Upper lobe of left lung (tissue), 6 donors: ENCODE measurements around the gene MYPOP. TPM values are rescaled to one million over a fixed set of nuclear protein-coding genes. Genes with fewer than 3 reads are reported as not detected.

Experiments
- ATAC-seq, 2 donors: fragments of 200-7000 bp; cut with Tn5 transposase; one replicate each; pipeline ENCODE4 v1.9.1; 2022; ENCODE audit warnings: mild to moderate bottlenecking in 2 of 2, moderate library complexity in 2 of 2; ENCODE audit not compliant: low FRiP score in 2 of 2
- DNase-seq, 2 donors: peaks; one replicate each; pipeline ENCODE4 v3.0.0-alpha.2; 2019 to 2020
- H3K27ac ChIP-seq, 4 donors: fragments of 200-600 bp; sonication (generic); one replicate each; pipeline ENCODE4 v1.5.1; 2016 to 2019
- H3K27me3 ChIP-seq, 4 donors: fragments of 200-600 bp; sonication (generic); one replicate each; pipeline ENCODE4 v1.5.1; 2017 to 2019
- H3K36me3 ChIP-seq, 4 donors: fragments of 200-600 bp; sonication (generic); one replicate each; pipeline ENCODE4 v1.5.1; 2016 to 2019
- H3K4me1 ChIP-seq, 4 donors: fragments of 200-600 bp; sonication (generic); one replicate each; pipeline ENCODE4 v1.5.1; 2018 to 2019
- H3K4me3 ChIP-seq, 4 donors: fragments of 200-600 bp; sonication (generic); one replicate each; pipeline ENCODE4 v1.5.1; 2017 to 2019; ENCODE audit warnings: mild to moderate bottlenecking in 2 of 4, moderate library complexity in 1 of 4
- H3K9me3 ChIP-seq, 4 donors: fragments of 200-600 bp; sonication (generic); one replicate each; pipeline ENCODE4 v1.5.1; 2018 to 2019
- EP300 ChIP-seq, 4 donors: sonication (generic); formaldehyde crosslinking; IDR thresholded peaks; one replicate each; pipeline ENCODE4 v1.5.1; 2017; ENCODE audit warnings: antibody characterized with exemption in 4 of 4, control low read depth in 2 of 4
- POLR2A ChIP-seq, 4 donors: fragments of 450-650 bp; IDR thresholded peaks; one replicate each; pipeline ENCODE4 v1.5.1; 2016 to 2017; ENCODE audit warnings: antibody characterized with exemption in 4 of 4, mild to moderate bottlenecking in 2 of 4
- POLR2AphosphoS5 ChIP-seq, 2 donors: sonication (generic); formaldehyde crosslinking; IDR thresholded peaks; one replicate each; pipeline ENCODE4 v1.5.1; 2017; ENCODE audit warnings: antibody characterized with exemption in 2 of 2
- WGBS, 2 donors: methylation state at CpG; one replicate each; pipeline ENCODE4 v1.1.5; 2017 to 2018; 5-methylcytosine and 5-hydroxymethylcytosine counted together
- total RNA-seq, 6 donors: library from RNA; depleted of rRNA in 4 of 6; stranded (reverse); fragments of >200 nt in 4 of 6; gene quantifications; one replicate each; pipeline versions ENCODE4 v1.1.0 to v1.2.1, GENCODE V29; 2016 to 2021
- TF ChIP-seq, protein P1 (sequence below), 6 experiments: fragments of 450-650 bp in 4 of 6; fragments of 200-600 bp in 2 of 6; sonication (generic) in 2 of 6; IDR thresholded peaks; one replicate each; pipeline ENCODE4 v1.5.1; 2016 to 2019; ENCODE audit warnings: antibody characterized with exemption in 6 of 6
- donor health status: DM: no; HTN: no; CAD: no; lungs with moderate emphysema.
- donor health status: DM: no; HTN: yes; CAD: no; lungs with severe emphysema.

The MYPOP gene
- total RNA-seq, 6 donors from 2014 or later, result 2.3 to 13.6 (median 9.2) TPM

DNA sequence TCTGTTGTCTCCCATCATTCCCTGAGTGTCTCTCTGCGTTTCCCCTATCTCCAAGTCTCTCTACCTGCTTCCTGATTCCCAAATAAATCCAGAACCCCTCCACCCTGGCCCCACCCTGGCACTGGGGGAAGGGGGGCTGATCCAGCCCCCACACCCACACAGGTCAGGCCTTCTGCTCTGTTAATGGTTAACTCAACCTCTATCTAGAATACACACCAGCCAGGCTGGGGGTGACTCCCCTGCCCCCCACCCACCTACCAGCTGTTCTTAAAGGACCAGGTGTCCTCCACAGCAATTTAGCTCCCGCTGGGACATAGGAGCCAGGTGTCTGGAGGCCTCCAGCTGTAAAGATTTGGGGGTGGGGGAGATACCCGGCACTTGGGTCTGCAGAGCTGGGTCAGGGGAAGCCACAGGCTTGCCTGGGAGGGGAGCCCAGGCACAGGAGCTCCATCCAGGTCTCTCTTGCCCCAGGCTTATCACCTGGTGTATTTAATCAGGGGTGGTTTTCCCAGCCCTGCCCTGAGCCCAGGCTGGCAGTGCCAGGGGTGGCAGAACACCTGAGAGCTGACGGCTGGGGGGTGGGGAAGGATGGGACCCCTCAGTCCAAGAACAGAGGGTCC lies 20.4 kb downstream of the MYPOP start:
- Histone ChIP-seq H3K27me3 (no peaks in the 10 kb centered on the region), H3K4me3 (peak overlapping the region in 2 of 4 donors; percentile 14 to 33), H3K4me1 (peaks cover 31 to 51% (median 43%) of the 10 kb centered on the region in 4 donors), H3K27ac (peak overlapping the region in 3 of 4 donors; percentile 48 to 54 (median 48)), H3K36me3 (peaks cover 0 to 12% (median 4%) of the 10 kb centered on the region in 4 donors), H3K9me3 (no peaks in the 10 kb centered on the region)
- WGBS, 2 donors, result 62 to 74% methylated on average over 3 of the region's 4 CpGs
- DNase-seq (no peak), ATAC-seq (no peak)
- TF ChIP-seq POLR2AphosphoS5 (IDR thresholded peaks at IDR 0.05) (no peak), EP300 (IDR thresholded peaks at IDR 0.05) (no peak), POLR2A (IDR thresholded peaks at IDR 0.05) (no peak)
- TF ChIP-seq, protein P1, sequence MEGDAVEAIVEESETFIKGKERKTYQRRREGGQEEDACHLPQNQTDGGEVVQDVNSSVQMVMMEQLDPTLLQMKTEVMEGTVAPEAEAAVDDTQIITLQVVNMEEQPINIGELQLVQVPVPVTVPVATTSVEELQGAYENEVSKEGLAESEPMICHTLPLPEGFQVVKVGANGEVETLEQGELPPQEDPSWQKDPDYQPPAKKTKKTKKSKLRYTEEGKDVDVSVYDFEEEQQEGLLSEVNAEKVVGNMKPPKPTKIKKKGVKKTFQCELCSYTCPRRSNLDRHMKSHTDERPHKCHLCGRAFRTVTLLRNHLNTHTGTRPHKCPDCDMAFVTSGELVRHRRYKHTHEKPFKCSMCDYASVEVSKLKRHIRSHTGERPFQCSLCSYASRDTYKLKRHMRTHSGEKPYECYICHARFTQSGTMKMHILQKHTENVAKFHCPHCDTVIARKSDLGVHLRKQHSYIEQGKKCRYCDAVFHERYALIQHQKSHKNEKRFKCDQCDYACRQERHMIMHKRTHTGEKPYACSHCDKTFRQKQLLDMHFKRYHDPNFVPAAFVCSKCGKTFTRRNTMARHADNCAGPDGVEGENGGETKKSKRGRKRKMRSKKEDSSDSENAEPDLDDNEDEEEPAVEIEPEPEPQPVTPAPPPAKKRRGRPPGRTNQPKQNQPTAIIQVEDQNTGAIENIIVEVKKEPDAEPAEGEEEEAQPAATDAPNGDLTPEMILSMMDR (IDR thresholded peaks at IDR 0.05), result no peak

DNA sequence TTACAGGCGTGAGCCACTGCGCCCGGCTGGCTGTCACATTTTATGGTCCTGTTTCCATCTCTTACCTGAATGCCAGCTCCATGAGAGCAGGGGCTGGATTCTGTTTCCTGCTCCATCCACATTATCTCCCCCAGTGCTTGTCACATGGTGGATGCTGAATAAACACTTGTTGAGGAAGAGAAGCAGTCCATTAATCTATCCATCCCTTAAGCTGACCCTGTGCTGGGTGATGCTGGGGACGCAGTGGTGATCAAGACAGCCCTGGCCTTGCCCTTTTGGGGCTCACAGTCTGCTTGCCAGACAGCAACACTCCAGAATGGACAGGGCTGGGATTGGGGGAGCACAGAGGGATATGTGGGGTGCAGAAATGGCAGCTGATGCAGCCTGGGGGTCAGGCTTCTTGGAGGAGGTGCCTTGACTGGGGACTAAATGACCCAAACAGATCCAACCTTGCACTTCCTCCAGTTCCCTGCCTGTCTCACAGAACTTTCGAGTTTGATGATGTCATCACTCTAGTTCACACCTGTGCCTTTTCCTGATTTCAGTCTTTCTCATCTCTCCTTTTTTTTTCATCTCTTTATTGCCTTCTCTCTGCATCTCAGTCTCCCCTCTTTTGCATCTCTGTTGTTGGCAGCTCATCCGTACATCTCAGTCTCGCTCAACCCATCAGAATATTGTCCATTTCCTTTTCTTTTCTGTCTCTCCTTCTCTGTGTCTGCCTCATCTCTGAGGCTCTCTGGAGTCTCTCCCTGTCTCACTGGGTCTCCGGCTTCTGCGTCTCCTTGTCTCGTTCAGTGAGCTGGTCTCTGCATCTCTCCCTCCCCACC lies 21.1 kb downstream of the MYPOP start:
- DNase-seq (no peak), ATAC-seq (no peak)
- Histone ChIP-seq H3K4me3 (no peak overlapping the region), H3K27me3 (peaks cover 0 to 4% (median 0%) of the 10 kb centered on the region in 4 donors), H3K27ac (peak overlapping the region in 1 of 4 donors; percentile 48), H3K4me1 (peaks cover 36 to 52% (median 47%) of the 10 kb centered on the region in 4 donors), H3K9me3 (no peaks in the 10 kb centered on the region), H3K36me3 (peaks cover 0 to 12% (median 4%) of the 10 kb centered on the region in 4 donors)
- whole genome bisulfite sequencing, 2 donors, result 81 to 84% methylated on average over 10 of the region's 10 CpGs
- TF ChIP-seq EP300 (IDR thresholded peaks at IDR 0.05) (no peak), POLR2A (IDR thresholded peaks at IDR 0.05) (no peak), POLR2AphosphoS5 (IDR thresholded peaks at IDR 0.05) (no peak)
- TF ChIP-seq, protein P1 (IDR thresholded peaks at IDR 0.05), result no peak

DNA sequence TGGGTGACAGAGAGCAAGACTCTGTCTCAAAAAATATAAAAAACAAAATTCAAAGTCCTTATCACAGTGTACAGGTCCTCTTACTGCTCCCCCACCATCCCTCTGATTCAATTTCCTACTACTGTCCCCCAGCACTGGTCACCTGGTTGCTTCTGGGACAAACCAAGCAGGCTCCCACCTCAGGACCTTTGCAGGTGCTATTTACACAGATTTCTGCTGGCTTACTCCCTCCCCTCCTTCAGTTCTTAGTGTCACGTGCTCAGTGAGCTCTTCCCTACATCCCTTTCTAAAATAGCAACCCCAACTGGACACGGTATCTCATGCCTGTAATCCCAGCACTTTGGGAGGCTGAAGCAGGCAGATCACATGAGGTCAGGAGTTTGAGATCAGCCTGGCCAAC lies 22.4 kb downstream of the MYPOP start:
- Histone ChIP-seq H3K4me1 (peaks cover 32 to 46% (median 42%) of the 10 kb centered on the region in 4 donors), H3K36me3 (peaks cover 0 to 12% (median 4%) of the 10 kb centered on the region in 4 donors), H3K27ac (no peak overlapping the region), H3K4me3 (no peak overlapping the region), H3K9me3 (no peaks in the 10 kb centered on the region), H3K27me3 (peaks cover 0 to 4% (median 0%) of the 10 kb centered on the region in 4 donors)
- ATAC-seq (no peak), DNase-seq (no peak)
- TF ChIP-seq POLR2AphosphoS5 (IDR thresholded peaks at IDR 0.05) (no peak), POLR2A (IDR thresholded peaks at IDR 0.05) (no peak), EP300 (IDR thresholded peaks at IDR 0.05) (no peak)
- TF ChIP-seq, protein P1 (IDR thresholded peaks at IDR 0.05), result no peak
- 89 to 100% methylated on average over 2 of the region's 2 CpGs for WGBS, 2 donors

DNA sequence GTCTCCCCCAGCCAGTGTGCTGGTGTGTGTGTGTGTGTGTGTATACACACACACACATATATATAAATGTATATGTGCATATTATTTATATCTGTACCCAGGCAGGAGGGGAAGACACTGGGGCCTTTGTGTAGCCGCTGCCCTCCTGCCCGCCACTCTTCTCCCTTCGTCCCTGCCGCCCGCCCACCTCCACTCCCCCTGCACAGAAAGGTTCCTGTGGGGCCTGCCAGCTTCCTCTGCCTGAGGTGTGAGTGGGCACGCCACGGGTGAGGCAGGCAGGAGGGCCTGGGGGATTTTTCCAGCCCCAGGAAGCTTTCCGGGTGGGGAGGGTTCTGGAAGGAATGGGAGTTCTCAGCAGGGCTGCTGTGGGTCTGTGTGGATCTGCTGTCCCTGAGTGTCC lies 23.4 kb downstream of the MYPOP start:
- Histone ChIP-seq H3K9me3 (no peaks in the 10 kb centered on the region), H3K4me3 (no peak overlapping the region), H3K36me3 (peaks cover 0 to 5% (median 2%) of the 10 kb centered on the region in 4 donors), H3K4me1 (peaks cover 24 to 37% (median 33%) of the 10 kb centered on the region in 4 donors), H3K27me3 (peaks cover 0 to 4% (median 0%) of the 10 kb centered on the region in 4 donors), H3K27ac (no peak overlapping the region)
- DNase-seq, result peak in 1 of 2 donors; percentile 44
- WGBS, 2 donors, result 67 to 70% methylated on average over 8 of the region's 8 CpGs
- ATAC-seq, result no peak
- no peak for TF ChIP-seq POLR2AphosphoS5 (IDR thresholded peaks at IDR 0.05)
- TF ChIP-seq, protein P1 (IDR thresholded peaks at IDR 0.05), result no peak
- no peak for TF ChIP-seq POLR2A (IDR thresholded peaks at IDR 0.05)
- no peak for TF ChIP-seq EP300 (IDR thresholded peaks at IDR 0.05)
